Spleen (tissue), 7 donors: ENCODE measurements around the gene CHST5.

Experiments used
- CTCF ChIP-seq, 11 experiments: fragments of 200-600 bp in 7 of 11; fragments of 450-650 bp in 4 of 11; sonication (generic) in 4 of 11; IDR thresholded peaks in 8 of 11; conservative IDR thresholded peaks in 3 of 11; 1 replicate in 7 of 11; 2 replicates in 4 of 11; pipeline versions ENCODE4 v1.4.0 to v1.8.0; 2016 to 2021; ENCODE audit warnings: antibody characterized with exemption in 11 of 11, inconsistent platforms in 4 of 11, mild to moderate bottlenecking in 1 of 11
- POLR2A ChIP-seq, 3 donors: fragments of 450-650 bp; IDR thresholded peaks; one replicate each; pipeline ENCODE4 v1.5.1; 2017; ENCODE audit warnings: antibody characterized with exemption in 3 of 3, mild to moderate bottlenecking in 1 of 3
- donor health status: DM: no; HTN: no; CAD: no; lungs with moderate emphysema.
- donor health status: DM: no; HTN: no; CAD: no.
- donor health status: DM: no; HTN: no; CAD: no.

DNA sequence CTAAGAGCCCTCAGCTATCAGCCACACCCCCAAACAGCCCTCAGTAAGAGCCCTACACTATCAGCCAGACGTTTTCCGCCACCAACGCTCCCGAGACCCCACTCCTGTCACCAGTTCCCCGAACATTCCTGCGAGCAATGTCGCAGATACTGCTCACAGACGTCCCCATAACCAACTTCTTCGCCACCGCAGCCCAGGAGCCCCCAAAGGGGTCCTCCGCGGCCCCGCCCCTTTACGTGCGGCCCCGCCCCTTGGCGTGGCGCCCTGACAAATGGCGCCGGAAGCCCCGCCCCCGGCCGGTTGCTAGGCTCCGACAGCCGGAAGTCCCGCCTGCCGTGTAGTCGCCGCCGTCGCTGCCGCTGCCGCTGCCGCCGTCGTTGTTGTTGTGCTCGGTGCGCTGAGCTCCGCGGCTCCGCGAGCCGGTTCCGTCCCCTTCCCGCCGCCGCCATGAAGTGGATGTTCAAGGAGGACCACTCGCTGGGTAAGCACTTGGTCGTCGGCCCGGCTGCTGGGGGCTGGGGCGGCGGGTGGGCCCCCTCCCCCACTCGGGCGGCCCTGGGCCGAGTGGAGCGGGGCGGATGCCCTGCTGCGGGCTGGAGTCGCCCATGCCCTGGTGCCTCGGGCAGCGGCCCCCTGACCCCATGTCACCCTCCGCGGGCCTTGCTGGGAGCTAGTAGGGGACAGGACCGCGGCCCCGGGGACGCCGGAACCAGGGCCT lies 30.3 kb upstream of the CHST5 start, which contains the start of gene GABARAPL2:
- TF ChIP-seq POLR2A (IDR thresholded peaks at IDR 0.05) (peak; percentile 56 to 60 (median 60)), CTCF (IDR thresholded peaks at IDR 0.05 in 8 of 11, conservative IDR thresholded peaks at IDR 0.05 in 3 of 11) (peak in 1 of 11 experiments; percentile 36)
